Stimulated activated CD8-positive, alpha-beta memory T cell treated with anti-CD3 and anti-CD28 coated beads, Interleukin-12 subunit alpha, Interleukin-12 subunit beta, amount 100 ng/mL, for 4 hours (primary cell): ENCODE measurements around the gene EFCC1.
"Not testable (repeated sequence)": the region's sequence is repeated elsewhere in the genome, so short reads cannot be mapped to it uniquely, and the experiment has no call there.

Experiments used
- DNase-seq: peaks from one replicate; pipeline ENCODE4 v3.0.0-alpha.2; 2020; ENCODE audit warnings: low read depth

Gene EFCC1

DNA sequence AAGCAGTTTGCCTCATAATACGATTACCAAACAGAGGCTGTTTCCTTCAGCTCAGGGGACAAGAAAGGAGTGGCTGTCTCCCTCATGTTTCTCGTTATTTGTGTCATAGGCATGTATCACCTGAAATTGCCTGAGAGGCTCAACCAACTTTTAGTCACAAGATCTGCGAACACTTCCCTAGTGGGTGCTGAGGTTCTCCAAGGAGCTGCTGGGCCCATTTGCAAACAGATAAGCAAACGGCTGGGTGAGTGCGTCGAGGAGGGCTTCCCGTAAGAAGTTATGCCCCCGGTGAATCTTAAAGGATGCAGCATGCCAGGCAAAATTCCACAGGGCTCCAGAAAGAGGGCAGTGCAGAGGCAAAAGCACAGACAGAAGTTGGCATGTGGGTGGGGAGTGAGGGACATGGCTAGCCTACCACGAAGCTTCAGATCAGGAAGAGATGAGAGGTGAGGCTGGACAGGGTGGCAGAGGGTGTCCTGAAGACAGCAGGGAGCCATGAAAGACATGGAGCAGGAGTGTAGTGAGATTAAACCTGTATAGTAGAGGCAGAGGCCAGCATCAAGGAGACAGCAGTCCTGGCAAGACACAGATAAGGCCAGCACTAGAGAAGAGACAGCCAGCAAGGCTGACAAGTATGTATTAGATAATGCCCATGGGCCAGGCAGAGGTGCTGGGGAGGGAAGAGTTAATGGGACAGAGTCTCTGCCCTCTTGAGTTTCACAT is 55.5 kb downstream of the EFCC1 start:
- no peak for DNase-seq

DNA sequence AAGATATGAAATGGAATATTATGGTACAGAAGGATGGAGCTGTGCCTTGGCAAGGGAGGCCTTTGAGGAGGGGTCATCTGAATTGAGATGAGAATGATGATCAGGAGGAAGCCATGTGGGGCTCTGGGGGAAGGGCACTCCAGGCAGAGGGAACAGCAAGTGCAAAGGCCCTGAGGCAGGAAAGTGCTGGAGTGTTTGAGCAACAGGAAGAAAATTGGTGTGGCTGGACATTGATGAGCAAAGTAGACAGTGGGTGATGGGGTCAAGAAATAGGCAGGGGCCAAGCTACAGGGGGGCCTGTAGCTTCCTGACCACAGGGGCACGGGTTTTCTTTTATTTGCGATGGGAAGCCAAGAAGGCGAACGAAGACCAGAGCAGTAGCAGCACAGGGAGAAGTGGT is 56.1 kb downstream of the EFCC1 start:
- DNase-seq: no peak

GRCh38 chr3:129058441-129059200 is 57.5 kb downstream of the EFCC1 start:
- no peak for DNase-seq

DNA sequence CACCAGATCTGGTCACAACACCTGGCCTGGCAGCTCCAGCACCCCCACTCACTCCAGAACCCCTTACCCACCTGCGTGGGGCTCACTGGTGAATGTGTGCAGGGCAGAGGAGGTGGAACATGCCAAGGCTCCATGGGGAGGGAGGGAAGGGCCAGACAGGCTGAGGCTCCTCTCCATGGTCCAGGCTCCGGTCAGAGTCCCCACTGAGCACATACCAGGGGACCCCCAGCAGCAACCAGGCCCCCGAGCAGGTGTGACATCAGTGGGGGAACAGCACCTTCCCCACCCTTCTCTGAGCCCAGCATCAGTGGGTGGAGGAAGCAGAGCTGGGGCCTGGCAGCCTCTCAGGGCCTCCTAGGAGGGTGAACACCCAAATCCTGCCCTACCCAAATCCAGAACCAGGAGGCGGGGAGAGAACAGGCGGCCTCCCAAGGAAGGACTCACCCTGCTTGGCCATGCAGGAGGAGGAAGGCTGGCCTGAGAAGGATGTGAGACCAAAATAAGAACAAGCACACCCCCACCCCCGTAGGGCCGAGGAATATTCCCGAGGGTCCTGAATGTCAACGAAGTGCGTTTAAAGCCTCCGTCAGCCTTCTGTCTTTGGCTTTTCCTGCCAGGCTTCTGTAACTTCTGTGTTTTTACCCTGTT is 58.3 kb downstream of the EFCC1 start:
- DNase-seq: no peak

GRCh38 chr3:129060276-129061022 is 59.3 kb downstream of the EFCC1 start, which contains the start of gene GP9:
GP9 (plus strand) TSS chr3:129060779; CDS start chr3:129061740, 961 bp downstream.
- no peak for DNase-seq

DNA sequence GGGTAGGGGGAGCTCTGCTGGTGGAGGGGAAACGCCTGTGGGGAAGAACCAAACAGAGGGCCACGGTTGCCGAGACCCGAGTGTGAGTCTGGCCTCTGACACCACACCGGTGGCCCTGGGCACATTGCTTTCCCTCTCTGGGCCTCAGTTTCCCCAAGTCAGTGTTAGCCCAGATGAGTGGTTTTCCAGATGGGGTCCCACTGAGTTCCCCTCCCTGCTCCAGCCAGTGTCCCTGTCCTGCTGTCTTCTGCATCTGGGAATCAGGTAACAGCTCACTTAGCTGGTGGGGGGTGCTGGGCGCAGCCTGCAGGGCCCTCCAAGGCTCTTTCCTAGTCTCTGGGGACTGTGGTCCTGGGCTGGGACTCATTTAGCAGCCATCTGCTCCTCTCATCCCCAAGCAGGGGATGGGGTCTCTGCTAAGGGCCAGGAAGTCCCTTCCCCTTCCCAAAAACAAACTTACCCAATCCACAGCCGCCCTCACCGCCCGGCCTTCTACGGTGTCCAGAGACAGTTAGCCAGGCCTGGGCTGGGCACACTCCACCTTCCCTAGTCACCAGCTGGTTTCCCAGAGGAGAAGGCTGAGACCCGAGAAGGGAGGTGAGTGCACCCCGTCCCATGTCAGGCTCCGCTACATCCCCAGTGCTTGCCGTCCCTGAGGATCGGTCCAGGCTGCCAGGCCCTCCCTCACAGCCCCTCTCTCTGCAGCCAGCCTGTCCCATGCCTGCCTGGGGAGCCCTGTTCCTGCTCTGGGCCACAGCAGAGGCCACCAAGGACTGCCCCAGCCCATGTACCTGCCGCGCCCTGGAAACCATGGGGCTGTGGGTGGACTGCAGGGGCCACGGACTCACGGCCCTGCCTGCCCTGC is 60.2 kb downstream of the EFCC1 start:
- DNase-seq: no peak

DNA sequence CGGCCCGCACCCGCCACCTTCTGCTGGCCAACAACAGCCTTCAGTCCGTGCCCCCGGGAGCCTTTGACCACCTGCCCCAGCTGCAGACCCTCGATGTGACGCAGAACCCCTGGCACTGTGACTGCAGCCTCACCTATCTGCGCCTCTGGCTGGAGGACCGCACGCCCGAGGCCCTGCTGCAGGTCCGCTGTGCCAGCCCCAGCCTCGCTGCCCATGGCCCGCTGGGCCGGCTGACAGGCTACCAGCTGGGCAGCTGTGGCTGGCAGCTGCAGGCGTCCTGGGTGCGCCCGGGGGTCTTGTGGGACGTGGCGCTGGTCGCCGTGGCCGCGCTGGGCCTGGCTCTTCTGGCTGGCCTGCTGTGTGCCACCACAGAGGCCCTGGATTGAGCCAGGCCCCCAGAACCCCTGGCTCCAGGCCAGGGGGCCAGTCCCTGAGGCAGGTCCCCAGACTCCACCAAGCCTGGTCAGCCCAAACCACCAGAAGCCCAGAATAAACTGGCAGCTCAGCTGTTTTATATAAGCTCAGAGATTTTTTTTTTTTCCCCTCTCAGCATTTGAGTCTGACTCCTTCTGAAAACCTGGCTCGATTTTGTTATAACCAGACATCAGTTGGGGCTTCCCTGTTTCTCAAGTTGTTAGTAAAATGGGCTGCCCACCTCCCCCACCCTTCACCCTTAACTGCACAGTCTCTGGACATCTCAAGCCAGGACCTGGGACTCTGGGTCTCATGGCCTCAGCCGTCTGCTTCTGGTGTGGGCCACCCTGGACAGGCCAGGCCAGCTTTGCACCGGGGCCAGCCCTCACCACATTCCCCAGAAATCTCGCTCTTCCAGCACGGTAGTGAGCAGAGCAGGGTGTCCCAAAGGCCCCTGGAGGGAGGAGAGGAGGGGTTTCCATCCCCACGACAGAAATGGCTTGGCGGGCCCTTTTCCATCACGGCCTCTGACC is 61.1 kb downstream of the EFCC1 start:
- DNase-seq: no peak

DNA sequence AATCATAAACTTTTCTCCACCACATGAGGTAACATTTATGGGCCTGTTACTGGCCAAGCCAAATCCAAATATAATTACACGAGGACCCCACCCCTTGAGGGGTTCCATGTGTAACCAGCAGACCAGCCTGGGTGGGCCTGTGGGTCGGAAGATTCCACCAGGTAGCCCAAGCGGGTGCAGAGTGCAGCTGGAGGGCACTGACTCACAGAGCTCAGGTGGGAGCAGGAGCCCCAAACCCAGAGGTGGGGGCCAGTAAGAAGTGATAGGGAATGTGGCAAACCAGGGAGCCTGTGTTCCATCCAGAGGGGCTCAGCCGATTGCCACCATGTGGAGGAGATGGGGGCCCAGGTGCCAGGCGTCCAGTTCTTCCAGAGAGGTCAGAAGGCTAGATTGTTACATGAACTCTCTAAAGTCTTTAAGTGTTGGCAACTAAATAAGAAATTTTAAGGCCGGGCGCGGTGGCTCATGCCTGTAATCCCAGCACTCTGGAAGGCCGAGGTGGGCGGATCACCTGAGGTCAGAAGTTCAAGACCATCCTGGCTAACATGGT is 62.1 kb downstream of the EFCC1 start:
- DNase-seq: no peak

- DNase-seq: no peak
These were observed 62.9 kb downstream of the EFCC1 start for GRCh38 chr3:129063841-129064482.

DNA sequence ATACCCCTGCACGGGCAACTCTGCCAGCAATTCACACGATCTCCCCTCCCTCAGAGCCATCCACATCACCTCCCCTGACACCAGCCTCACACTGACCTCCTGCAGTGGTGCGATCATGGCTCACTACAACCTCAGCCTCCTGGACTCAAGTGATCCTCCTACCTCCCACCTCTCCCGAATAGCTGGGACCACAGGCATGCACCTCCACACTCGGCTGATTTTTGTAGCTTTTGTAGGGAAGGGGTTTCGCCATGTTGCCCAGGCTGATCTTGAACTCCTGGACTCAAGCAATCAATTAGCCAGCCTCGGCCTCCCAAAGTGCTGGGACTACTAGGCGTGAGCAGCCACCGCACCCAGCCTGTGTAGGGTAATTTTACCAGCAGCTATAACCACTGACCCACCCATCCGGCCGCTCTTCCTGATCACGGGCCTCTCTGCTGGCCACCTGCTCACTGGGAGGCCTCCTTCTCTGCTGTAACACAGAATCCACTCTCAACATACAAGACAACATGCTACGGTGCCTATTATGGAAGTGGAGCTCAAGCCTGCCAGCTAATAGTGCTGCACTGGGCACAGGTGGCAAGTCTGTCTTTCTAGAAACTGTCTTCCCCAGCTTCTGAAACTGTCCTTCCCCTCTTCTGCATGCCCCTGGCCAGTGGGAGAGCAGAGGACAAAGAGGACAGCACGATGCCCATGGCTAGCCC is 64.1 kb downstream of the EFCC1 start:
- no peak for DNase-seq

- no peak for DNase-seq
These were observed 64.6 kb downstream of the EFCC1 start for GRCh38 chr3:129065720-129066073.

- not testable (repeated sequence) for DNase-seq
These were observed 66.6 kb downstream of the EFCC1 start for GRCh38 chr3:129067719-129068118.

DNA sequence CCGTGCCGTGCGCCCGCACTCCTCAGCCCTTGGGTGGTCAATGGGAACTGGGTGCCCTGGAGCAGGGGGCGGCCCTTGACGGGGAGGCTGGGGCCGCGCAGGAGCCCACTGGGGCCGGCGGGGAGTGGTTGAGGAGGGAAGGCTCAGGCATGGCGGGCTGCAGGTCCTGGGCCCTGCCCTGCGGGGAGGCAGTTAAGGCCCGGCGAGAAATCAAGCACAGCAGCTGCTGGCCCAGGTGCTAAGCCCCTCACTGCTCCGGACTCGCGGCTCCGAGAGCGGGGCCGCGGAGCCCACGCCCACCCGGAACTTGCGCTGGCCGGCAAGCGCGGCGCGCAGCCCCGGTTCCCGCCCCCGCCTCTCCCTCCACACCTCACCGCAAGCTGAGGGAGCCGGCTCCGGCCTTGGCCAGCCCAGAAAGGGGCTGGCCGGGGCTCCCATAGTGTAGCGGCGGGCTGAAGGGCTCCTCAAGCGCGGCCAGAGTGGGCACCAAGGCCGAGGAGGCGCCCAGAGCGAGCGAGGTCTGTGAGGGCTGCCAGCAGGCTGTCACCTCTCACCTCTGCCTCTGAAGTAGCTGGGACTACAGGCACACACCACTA is 67.3 kb downstream of the EFCC1 start:
- no peak for DNase-seq

GRCh38 chr3:129069313-129070085 is 68.4 kb downstream of the EFCC1 start:
- not testable (repeated sequence) for DNase-seq

- no peak for DNase-seq
These were observed 69.2 kb downstream of the EFCC1 start for GRCh38 chr3:129070086-129070885.

GRCh38 chr3:129077222-129077621 is 76.1 kb downstream of the EFCC1 start:
- DNase-seq: no peak

- no peak for DNase-seq
These were observed 77.4 kb downstream of the EFCC1 start for GRCh38 chr3:129078510-129078909.
